K562 (cell line): ENCODE results near the gene TUFM. TPM values are rescaled to one million over a fixed set of nuclear protein-coding genes. Genes with fewer than 3 reads are reported as not detected.

Experiments
- CREBBP ChIP-seq: IDR thresholded peaks from one replicate; pipeline ENCODE4 v1.6.1; 2012; ENCODE audit warnings: low read depth, mild to moderate bottlenecking, control low read depth, inconsistent platforms, low read length
- GATA2 ChIP-seq: sonication (generic); formaldehyde crosslinking; IDR thresholded peaks from 2 replicates; pipeline ENCODE4 v1.4.0; 2020; ENCODE audit warnings: mild to moderate bottlenecking, missing genetic modification reagents
- GTF2E2 ChIP-seq: fragments of 200-800 bp; sonication (Bioruptor generic); IDR thresholded peaks from 2 replicates; pipeline ENCODE4 v1.6.1; 2016; ENCODE audit warnings: missing genetic modification characterization, missing compliant biosample characterization
- LARP7 ChIP-seq: fragments of 450-650 bp; IDR thresholded peaks from 2 replicates; pipeline ENCODE4 v1.6.1; 2016
- NCOR1 ChIP-seq: fragments of 450-650 bp; IDR thresholded peaks from 2 replicates; pipeline ENCODE4 v1.6.1; 2016; ENCODE audit warnings: mild to moderate bottlenecking, moderate library complexity
- NFATC3 ChIP-seq: fragments of 450-650 bp; IDR thresholded peaks from 2 replicates; pipeline ENCODE4 v1.6.1; 2017; ENCODE audit warnings: mild to moderate bottlenecking
- PHB ChIP-seq: fragments of 250-450 bp; sonication (Bioruptor Pico); IDR thresholded peaks from 2 replicates; pipeline ENCODE4 v1.5.0; 2021
- SMARCE1 ChIP-seq: fragments of 450-650 bp; IDR thresholded peaks from 2 replicates; pipeline ENCODE4 v1.7.1; 2016; ENCODE audit warnings: mild to moderate bottlenecking
- TOE1 ChIP-seq, 2 experiments: fragments of 450-650 bp in 1 of 2; sonication (generic) in 1 of 2; formaldehyde crosslinking in 1 of 2; IDR thresholded peaks; 2 replicates each; pipeline versions ENCODE4 v1.7.1 to v1.8.0; 2016 to 2022; ENCODE audit warnings: borderline replicate concordance in 2 of 2, mild to moderate bottlenecking in 2 of 2, antibody characterized with exemption in 1 of 2, inconsistent platforms in 1 of 2, low read depth in 1 of 2, missing genetic modification reagents in 1 of 2, moderate library complexity in 1 of 2
- ZNF197 ChIP-seq: fragments of 200-800 bp; sonication (Bioruptor generic); IDR thresholded peaks from 2 replicates; pipeline ENCODE4 v1.6.1; 2016; ENCODE audit warnings: low read depth, missing genetic modification characterization, missing compliant biosample characterization
- ZNF277 ChIP-seq: fragments of 250-450 bp; sonication (Bioruptor Pico); IDR thresholded peaks from 2 replicates; pipeline ENCODE4 v1.8.0; 2022; ENCODE audit warnings: inconsistent platforms, mild to moderate bottlenecking, moderate library complexity, borderline replicate concordance
- ZNF79 ChIP-seq: fragments of 250-450 bp; sonication (Bioruptor Pico); IDR thresholded peaks from 2 replicates; pipeline ENCODE4 v1.4.0; 2020; ENCODE audit warnings: low read depth, mild to moderate bottlenecking, moderate library complexity
- polyA plus RNA-seq, 8 experiments: library from polyadenylated mRNA; depleted of rRNA in 4 of 8; stranded (reverse) in 5 of 8; unstranded in 3 of 8; fragments of >200 nt; fragmentation: Nextera tagmentation in 2 of 8; fragmentation: Illumina TruSeq in 1 of 8; extraction: Ambion mirVana in 2 of 8; extraction: Trizol in 1 of 8; gene quantifications; 2 replicates each; pipeline versions ENCODE4 v1.2.1 to v1.2.3, GENCODE V29; 2011 to 2014; ENCODE audit warnings: inconsistent platforms in 1 of 8, missing spikeins in 1 of 8
- total RNA-seq, 7 experiments: library from RNA; depleted of rRNA in 6 of 7; stranded (reverse); fragments of >200 nt in 6 of 7; fragmentation: Illumina TruSeq in 2 of 7; extraction: Trizol in 2 of 7; gene quantifications; 2 replicates each; pipeline versions ENCODE4 v1.2.1 to v1.2.3, GENCODE V29; 2011 to 2021; ENCODE audit warnings: low replicate concordance in 1 of 7

TUFM gene
- total and polyA plus RNA-seq, 9 of the 15 experiments (the other 6 are each of a cell fraction or from before 2014, with no cell fraction given), result 34.1 to 434 (median 256) TPM

DNA sequence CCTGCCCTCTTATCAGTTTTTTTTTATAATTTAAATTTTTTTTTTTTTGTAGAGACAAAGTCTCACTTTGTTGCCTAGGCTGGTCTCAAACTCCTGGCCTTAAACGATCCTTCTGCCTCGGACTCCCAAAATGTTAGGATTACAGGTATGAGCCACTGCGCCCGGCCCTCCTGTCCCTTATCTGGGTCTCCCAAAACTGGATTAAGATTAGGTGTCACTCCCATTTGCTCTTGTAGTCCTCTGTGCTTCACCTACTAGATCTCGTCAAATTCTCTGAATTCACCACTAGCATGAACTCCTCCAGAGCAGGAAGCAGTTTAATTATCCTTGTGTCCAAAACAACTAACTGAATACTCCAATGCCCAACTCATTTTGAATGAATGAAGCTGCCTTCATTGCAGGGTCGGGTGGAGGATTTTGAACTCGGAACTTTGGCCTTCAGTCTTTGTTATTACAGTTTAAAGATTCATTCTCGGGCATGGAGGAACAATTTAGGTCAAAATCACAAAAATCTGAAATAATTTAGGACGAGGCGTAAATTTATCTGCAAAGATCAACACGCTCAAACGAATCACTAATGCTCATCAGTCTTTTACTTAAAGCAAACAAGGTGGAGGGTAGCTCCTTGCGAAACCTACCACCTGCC lies 24.2 kb downstream of the TUFM start (continued):
- no peak for TF ChIP-seq TOE1 (IDR thresholded peaks at IDR 0.05; ENCODE audit: borderline replicate concordance)
- TF ChIP-seq TOE1 (CRISPR knock-in tag; IDR thresholded peaks at IDR 0.05; ENCODE audit: borderline replicate concordance, low read depth), result no peak
- TF ChIP-seq SMARCE1, result peak; percentile 30; the same call in 1 of the 2 replicates
- no peak for TF ChIP-seq CREBBP
- no peak for TF ChIP-seq PHB (CRISPR knock-in tag)
- no peak for TF ChIP-seq ZNF277
- TF ChIP-seq GATA2 (CRISPR knock-in tag), result 0 out of 2 replicates have a peak, but pooled peaks have one; percentile 58
- 0 out of 2 replicates have a peak, but pooled peaks have one; percentile 28 for TF ChIP-seq GTF2E2 (tag)
- TF ChIP-seq ZNF79 (CRISPR knock-in tag), result no peak
- TF ChIP-seq ZNF197 (CRISPR knock-in tag), result 0 out of 2 replicates have a peak, but pooled peaks have one; percentile 53
- 0 out of 2 replicates have a peak, but pooled peaks have one; percentile 25 for TF ChIP-seq NFATC3
- TF ChIP-seq NCOR1, result 0 out of 2 replicates have a peak, but pooled peaks have one; percentile 20
- TF ChIP-seq LARP7, result no peak
